Middle frontal gyrus (tissue), 1 donor: ENCODE data around the gene FOXP3.
"Not testable (repeated sequence)": the region's sequence is repeated elsewhere in the genome, so short reads cannot be mapped to it uniquely, and the experiment has no call there.

Experiments used
- DNase-seq: peaks from one replicate; pipeline ENCODE4 v3.0.0-alpha.2; 2015; ENCODE audit warnings: low spot score; ENCODE audit errors: extremely low spot score

The FOXP3 gene, protein sequence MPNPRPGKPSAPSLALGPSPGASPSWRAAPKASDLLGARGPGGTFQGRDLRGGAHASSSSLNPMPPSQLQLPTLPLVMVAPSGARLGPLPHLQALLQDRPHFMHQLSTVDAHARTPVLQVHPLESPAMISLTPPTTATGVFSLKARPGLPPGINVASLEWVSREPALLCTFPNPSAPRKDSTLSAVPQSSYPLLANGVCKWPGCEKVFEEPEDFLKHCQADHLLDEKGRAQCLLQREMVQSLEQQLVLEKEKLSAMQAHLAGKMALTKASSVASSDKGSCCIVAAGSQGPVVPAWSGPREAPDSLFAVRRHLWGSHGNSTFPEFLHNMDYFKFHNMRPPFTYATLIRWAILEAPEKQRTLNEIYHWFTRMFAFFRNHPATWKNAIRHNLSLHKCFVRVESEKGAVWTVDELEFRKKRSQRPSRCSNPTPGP

GRCh38 chrX:49264460-49264859 lies at the start of gene FOXP3:
TSS of gene FOXP3 (minus strand) at chrX:49264710. CDS start at chrX:49258505, 6,205 bp downstream.
- no peak for DNase-seq

- no peak for DNase-seq
These were observed 47.7 kb upstream of the FOXP3 start for GRCh38 chrX:49312176-49312575.

- no peak for DNase-seq
These were observed 45.9 kb upstream of the FOXP3 start for GRCh38 chrX:49310371-49310770.

- no peak for DNase-seq
These were observed 45.0 kb upstream of the FOXP3 start for GRCh38 chrX:49309401-49309981.

DNA sequence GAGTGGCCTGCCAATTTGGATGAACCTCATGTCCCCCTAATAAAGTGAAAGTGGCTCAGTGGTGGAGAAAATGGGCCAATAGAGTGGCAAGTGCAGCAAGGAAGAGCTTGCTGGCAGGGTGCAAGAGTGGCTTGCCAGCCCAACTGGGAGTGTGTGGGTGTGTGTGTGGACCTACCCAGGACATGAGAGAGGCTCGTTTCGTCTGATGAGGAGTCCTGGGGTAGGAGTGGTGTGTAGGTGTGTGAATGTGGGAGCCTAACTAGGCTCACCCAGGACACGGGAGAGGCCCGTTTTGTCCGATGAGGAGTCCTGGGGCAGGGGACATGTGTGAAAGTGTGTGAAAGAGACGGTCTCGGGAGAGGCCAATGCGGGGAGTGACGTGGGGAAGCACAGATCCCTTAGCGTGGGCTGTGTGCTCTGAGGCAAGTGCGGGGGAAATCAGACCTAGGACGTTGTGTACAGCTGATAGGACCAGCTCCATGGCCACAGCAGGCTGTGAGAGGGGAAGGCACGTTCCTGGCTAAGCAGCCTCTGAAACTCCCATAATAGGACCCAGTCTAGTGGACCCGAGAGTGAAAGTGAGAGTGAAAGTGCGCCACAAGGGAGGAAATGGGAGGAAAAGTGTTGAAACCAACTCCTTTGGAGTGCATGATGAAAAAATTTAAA lies 44.2 kb upstream of the FOXP3 start:
- no peak for DNase-seq

GRCh38 chrX:49307775-49308174 lies 43.3 kb upstream of the FOXP3 start:
- not testable (repeated sequence) for DNase-seq

- no peak for DNase-seq
These were observed 38.8 kb upstream of the FOXP3 start, which contains the start of gene GAGE10 for GRCh38 chrX:49303346-49303745. TSS of gene GAGE10 (plus strand) at chrX:49303646. CDS start at chrX:49304860, 1,214 bp downstream.

DNA sequence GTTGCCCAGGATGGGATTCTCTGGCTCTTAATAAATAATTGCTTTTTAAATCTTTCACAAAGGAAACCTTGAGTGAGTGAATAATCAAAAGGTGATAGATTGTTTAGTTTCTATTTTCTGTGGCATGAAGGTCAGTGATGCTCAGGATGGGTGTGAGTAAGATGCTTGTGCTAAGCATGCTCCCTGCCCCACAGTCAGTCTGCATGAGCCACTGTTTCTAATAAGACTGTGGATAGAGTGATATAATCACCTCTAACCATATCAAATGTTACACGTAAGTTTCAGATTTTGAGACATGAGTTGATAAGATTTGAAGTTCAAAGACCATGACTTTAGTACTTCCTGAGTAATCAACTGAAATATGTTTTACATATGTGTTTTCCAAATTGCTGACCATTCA lies 36.2 kb upstream of the FOXP3 start:
- DNase-seq, result no peak

DNA sequence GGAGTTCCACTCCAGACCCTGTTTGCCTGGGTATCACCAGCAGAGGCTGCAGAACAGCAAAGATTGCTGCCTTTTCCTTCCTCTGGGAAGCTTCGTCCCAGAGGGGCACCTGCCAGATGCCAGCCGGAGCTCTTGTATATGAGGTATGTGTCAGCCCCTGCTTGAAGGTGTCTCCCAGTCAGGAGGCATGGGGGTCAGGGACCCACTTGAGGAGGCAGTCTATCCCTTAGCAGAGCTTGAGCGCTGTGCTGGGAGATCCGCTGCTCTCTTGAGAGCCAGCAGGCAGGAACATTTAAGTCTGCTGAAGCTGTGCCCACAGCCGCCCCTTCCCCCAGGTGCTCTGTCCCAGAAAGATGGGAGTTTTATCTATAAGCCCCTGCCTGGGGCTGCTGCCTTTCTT lies 34.8 kb upstream of the FOXP3 start:
- not testable (repeated sequence) for DNase-seq

GRCh38 chrX:49292400-49293362 lies 28.2 kb upstream of the FOXP3 start:
- no peak for DNase-seq

DNA sequence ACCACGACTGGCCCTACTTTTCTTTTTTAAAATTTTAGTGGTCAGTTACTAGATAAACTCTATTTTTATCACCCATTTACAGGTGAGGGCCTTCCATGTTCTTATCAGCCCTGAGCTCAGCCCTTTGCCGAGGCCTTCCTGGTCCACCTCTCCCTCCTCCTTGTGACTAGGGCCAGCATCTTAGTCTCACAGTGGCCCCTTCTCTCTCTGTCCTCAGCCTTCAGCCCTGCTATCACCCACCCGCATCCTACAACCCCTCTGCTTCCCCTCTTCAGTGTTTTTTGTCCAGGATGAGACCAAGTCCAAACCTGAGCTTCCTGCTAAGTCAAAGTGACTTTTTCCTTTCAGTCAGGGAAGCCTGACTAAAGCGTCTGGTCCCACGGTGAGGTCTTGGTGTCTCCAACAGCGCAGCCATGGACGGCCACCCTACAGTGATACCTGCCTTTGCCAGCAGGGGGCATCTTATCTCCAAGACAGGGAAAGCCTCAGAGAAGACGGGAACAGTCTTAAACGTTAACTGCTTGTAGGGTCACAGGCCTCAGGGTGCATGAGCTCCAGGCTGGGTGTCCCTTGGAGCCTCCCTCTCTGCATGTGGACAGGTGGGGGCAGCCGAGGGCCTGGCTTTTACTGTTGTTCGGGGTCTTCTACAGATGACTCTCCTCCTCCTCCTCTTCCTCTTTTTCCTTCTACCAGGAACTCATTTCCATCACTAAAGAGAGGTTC lies 27.3 kb upstream of the FOXP3 start:
- no peak for DNase-seq

DNA sequence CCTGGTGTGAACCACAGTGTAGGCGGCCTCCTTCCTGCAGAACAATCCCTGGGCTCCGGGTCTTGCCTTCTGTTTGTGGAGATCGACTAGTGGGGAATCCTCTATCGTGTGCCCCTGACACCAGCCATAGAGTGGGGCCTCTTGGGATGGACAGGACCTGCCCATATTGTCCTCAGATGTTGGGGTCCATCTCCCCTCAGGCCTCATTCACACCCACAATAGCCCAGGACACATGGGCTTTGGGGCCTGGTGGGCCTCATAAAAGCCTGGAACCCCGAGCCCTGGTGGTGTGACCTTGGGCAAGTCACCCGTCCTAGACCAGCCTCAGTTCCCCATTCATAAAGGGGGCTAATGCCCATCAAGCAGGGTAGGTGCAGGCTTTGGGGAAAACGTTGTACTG lies 25.7 kb upstream of the FOXP3 start:
- no peak for DNase-seq

GRCh38 chrX:49287665-49288064 lies 23.2 kb upstream of the FOXP3 start:
- no peak for DNase-seq

- DNase-seq, result no peak
These were observed 22.1 kb upstream of the FOXP3 start for GRCh38 chrX:49286581-49286980.

GRCh38 chrX:49286136-49286535 lies 21.6 kb upstream of the FOXP3 start:
- no peak for DNase-seq

DNA sequence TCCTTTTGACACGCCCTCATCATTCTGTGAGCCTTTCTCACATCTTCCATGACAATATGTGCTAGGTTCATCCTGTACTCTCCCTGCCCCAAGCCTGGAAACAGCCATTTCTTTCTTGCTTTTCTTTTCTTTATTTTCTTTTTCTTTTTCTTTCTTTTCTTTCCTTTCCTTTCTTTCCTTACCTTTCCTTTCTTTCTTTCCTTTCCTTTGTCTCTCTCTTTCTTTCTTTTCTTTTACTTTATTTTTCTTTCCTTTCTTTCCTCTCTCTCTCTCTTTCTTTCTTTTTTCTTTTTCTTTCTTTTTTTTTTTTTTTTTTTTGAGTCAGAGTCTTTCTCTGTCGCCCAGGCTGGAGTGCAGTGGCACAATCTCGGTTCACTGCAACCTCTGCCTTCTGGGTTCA lies 19.7 kb upstream of the FOXP3 start:
- no peak for DNase-seq

GRCh38 chrX:49282647-49283011 lies 18.1 kb upstream of the FOXP3 start:
- no peak for DNase-seq

- no peak for DNase-seq
These were observed 13.6 kb upstream of the FOXP3 start for GRCh38 chrX:49278081-49278480.

GRCh38 chrX:49277535-49277830 lies 13.0 kb upstream of the FOXP3 start:
- DNase-seq, result no peak

DNA sequence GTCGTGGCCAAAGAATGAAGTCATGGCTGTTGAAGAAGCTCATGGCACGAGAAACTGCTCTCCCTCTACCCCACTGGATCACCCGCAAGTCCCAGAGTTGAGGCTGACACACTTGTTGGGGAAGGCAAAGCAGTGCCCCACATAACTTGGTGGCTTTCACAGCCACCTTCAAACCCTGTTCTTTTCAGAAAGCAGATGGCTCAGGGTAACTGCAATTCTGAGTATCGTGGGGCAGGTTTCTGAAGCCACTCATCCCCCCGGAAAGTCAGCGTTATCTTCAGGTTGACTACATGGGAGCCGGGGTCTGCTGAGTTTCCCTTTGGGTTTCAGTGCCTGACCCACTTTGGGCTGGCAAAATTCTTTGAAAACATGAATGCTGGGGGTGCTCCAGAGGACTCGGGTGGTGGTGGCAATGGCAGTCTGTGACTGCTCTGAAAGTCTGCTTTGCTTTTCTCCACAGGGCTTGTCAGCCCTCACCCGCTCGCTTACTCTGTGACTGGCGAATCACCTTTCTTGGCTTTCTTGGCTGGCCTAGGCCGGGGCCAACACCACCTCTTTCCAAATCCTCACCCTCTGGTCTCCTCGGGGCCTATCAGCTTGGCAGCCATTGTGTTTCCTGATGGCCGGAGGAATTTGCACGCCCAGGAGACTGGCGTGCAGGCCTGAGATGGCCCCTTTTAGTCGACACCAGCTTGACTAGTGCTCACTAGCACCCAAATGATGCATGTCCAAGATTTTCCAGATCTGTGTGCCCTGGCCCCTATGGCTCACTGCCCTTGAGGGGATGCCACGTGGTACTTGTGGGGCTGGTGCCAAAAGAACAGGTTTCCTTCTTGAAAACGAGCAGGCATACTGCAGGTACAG lies 12.4 kb upstream of the FOXP3 start:
- DNase-seq, result no peak
